DND-41 (cell line): ENCODE data around the gene KMT5C.
"Not testable (repeated sequence)": the region's sequence is repeated elsewhere in the genome, so short reads cannot be mapped to it uniquely, and the experiment has no call there.

Experiments used
- EZH2 ChIP-seq: IDR thresholded peaks from 3 replicates; pipeline ENCODE4 v1.6.1; 2012; ENCODE audit warnings: borderline replicate concordance, low read depth, mild to moderate bottlenecking, moderate library complexity, low read length, inconsistent platforms; ENCODE audit not compliant: severe bottlenecking
- TF ChIP-seq, protein P1 (sequence below): IDR thresholded peaks from 2 replicates; pipeline ENCODE4 v1.5.1; 2012; ENCODE audit warnings: borderline replicate concordance, low read length, moderate library complexity, mild to moderate bottlenecking; ENCODE audit not compliant: poor library complexity, severe bottlenecking; ENCODE audit errors: extremely low read depth

DNA sequence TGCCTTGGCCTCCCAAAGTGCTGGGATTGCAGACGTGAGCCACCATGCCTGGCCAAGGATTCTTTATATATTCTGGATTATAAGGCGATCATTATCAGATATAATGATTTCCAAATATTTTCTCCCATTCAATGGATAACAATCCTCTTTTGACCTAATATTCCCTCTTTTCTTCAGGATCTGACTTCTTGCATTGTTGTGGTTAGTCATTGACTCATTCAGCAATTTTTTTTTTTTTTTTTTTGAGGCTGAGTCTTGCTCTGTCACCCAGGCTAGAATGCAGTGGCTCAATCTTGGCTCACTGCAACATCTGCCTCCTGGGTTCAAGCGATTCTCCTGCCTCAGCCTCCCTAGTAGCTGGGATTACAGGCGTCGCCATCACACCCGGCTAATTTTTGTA lies 9.9 kb upstream of the KMT5C start:
- TF ChIP-seq, protein P1, sequence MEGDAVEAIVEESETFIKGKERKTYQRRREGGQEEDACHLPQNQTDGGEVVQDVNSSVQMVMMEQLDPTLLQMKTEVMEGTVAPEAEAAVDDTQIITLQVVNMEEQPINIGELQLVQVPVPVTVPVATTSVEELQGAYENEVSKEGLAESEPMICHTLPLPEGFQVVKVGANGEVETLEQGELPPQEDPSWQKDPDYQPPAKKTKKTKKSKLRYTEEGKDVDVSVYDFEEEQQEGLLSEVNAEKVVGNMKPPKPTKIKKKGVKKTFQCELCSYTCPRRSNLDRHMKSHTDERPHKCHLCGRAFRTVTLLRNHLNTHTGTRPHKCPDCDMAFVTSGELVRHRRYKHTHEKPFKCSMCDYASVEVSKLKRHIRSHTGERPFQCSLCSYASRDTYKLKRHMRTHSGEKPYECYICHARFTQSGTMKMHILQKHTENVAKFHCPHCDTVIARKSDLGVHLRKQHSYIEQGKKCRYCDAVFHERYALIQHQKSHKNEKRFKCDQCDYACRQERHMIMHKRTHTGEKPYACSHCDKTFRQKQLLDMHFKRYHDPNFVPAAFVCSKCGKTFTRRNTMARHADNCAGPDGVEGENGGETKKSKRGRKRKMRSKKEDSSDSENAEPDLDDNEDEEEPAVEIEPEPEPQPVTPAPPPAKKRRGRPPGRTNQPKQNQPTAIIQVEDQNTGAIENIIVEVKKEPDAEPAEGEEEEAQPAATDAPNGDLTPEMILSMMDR, result not testable (repeated sequence)
- not testable (repeated sequence) for TF ChIP-seq EZH2
